ENCODE data around the gene PLEKHG4B.
"Not testable (repeated sequence)": the region's sequence is repeated elsewhere in the genome, so short reads cannot be mapped to it uniquely, and the experiment has no call there.

PLEKHG4B gene

GRCh38 chr5:159448-160172, 67.6 kb downstream of the PLEKHG4B start:
- DNase-seq = no peak

- no peak for DNase-seq
Observed at GRCh38 chr5:160173-160510, 68.2 kb downstream of the PLEKHG4B start.

GRCh38 chr5:160921-161802, 69.2 kb downstream of the PLEKHG4B start:
- no peak for DNase-seq

- no peak for DNase-seq
Observed at GRCh38 chr5:161803-162110, 69.8 kb downstream of the PLEKHG4B start.

GRCh38 chr5:162190-162564, 70.2 kb downstream of the PLEKHG4B start:
- no peak for DNase-seq

- DNase-seq = no peak
Observed at GRCh38 chr5:162565-163337, 70.8 kb downstream of the PLEKHG4B start.

- no peak for DNase-seq
Observed at GRCh38 chr5:163338-163620, 71.3 kb downstream of the PLEKHG4B start.

- no peak for DNase-seq
Observed at GRCh38 chr5:163841-164240, 71.9 kb downstream of the PLEKHG4B start.

GRCh38 chr5:164244-164643, 72.3 kb downstream of the PLEKHG4B start:
- DNase-seq = no peak

GRCh38 chr5:164783-165182, 72.8 kb downstream of the PLEKHG4B start:
- not testable (repeated sequence) for DNase-seq

GRCh38 chr5:166441-167372, 74.7 kb downstream of the PLEKHG4B start:
- no peak for DNase-seq

GRCh38 chr5:167511-167910, 75.5 kb downstream of the PLEKHG4B start:
- DNase-seq = no peak

GRCh38 chr5:167982-168660, 76.2 kb downstream of the PLEKHG4B start:
- DNase-seq = no peak

- DNase-seq = no peak
Observed at GRCh38 chr5:169071-169727, 77.2 kb downstream of the PLEKHG4B start.

- DNase-seq = no peak
Observed at GRCh38 chr5:169728-170094, 77.7 kb downstream of the PLEKHG4B start.

GRCh38 chr5:170971-171800, 79.2 kb downstream of the PLEKHG4B start:
- peak in 1 of 2 experiments; percentile 26 for DNase-seq

- no peak for DNase-seq
Observed at GRCh38 chr5:171801-172331, 79.9 kb downstream of the PLEKHG4B start.

- DNase-seq = no peak
Observed at GRCh38 chr5:172421-172820, 80.5 kb downstream of the PLEKHG4B start.

- DNase-seq = no peak
Observed at GRCh38 chr5:172841-173251, 80.9 kb downstream of the PLEKHG4B start.
